A172 (cell line): ENCODE data around the gene RABAC1. TPM values are rescaled to one million over a fixed set of nuclear protein-coding genes. Genes with fewer than 3 reads are reported as not detected.
"Not testable (repeated sequence)": the region's sequence is repeated elsewhere in the genome, so short reads cannot be mapped to it uniquely, and the experiment has no call there.

Source experiments
- DNase-seq: peaks from one replicate; pipeline ENCODE4 v3.0.0-alpha.2; 2015; ENCODE audit warnings: low spot score
- total RNA-seq: library from RNA; depleted of rRNA; stranded (reverse); fragments of >200 nt; shearing (Covaris generic); gene quantifications from 2 replicates; pipeline ENCODE4 v1.2.3, GENCODE V29; 2014

The RABAC1 gene
- total RNA-seq, 1 experiment from 2014 or later = 105 TPM

- DNase-seq = no peak
These were observed 13.9 kb downstream of the RABAC1 start for GRCh38 chr19:41945135-41945766.

- DNase-seq = no peak
These were observed 14.8 kb downstream of the RABAC1 start for GRCh38 chr19:41944336-41944735.

GRCh38 chr19:41941410-41942202, 17.5 kb downstream of the RABAC1 start:
- no peak for DNase-seq

- DNase-seq = no peak
These were observed 18.3 kb downstream of the RABAC1 start for GRCh38 chr19:41940731-41941409.

- no peak for DNase-seq
These were observed 19.0 kb downstream of the RABAC1 start for GRCh38 chr19:41939861-41940730.

GRCh38 chr19:41939209-41939608, 19.9 kb downstream of the RABAC1 start:
- not testable (repeated sequence) for DNase-seq

GRCh38 chr19:41937525-41938468, 21.3 kb downstream of the RABAC1 start:
- no peak for DNase-seq

- no peak for DNase-seq
These were observed 22.2 kb downstream of the RABAC1 start for GRCh38 chr19:41936961-41937360.

GRCh38 chr19:41936416-41936850, 22.7 kb downstream of the RABAC1 start:
- peak; percentile 55 for DNase-seq

- peak; percentile 29 for DNase-seq
These were observed 23.2 kb downstream of the RABAC1 start for GRCh38 chr19:41935760-41936415.

GRCh38 chr19:41934849-41935374, 24.2 kb downstream of the RABAC1 start:
- DNase-seq = peak; percentile 70

GRCh38 chr19:41933693-41934426, 25.3 kb downstream of the RABAC1 start:
- DNase-seq = no peak

GRCh38 chr19:41932720-41933332, 26.3 kb downstream of the RABAC1 start:
- no peak for DNase-seq

GRCh38 chr19:41932259-41932719, 26.8 kb downstream of the RABAC1 start:
- no peak for DNase-seq

- no peak for DNase-seq
These were observed 28.1 kb downstream of the RABAC1 start for GRCh38 chr19:41930926-41931592.

GRCh38 chr19:41930322-41930722, 28.8 kb downstream of the RABAC1 start:
- no peak for DNase-seq

GRCh38 chr19:41929536-41930071, 29.5 kb downstream of the RABAC1 start:
- DNase-seq = no peak
